ENCODE measurements around the gene AFMID.
"Not testable (repeated sequence)": the region's sequence is repeated elsewhere in the genome, so short reads cannot be mapped to it uniquely, and the experiment has no call there.

Gene AFMID

GRCh38 chr17:78223765-78224164, 36.6 kb downstream of the AFMID start:
- no peak for DNase-seq

GRCh38 chr17:78224231-78225087, 37.3 kb downstream of the AFMID start:
- DNase-seq, result no peak

GRCh38 chr17:78225088-78225865, 38.1 kb downstream of the AFMID start:
- DNase-seq, result no peak

GRCh38 chr17:78226055-78226758, 39.0 kb downstream of the AFMID start:
- no peak for DNase-seq

- DNase-seq, result no peak
These were observed 39.7 kb downstream of the AFMID start for GRCh38 chr17:78226759-78227454.

- DNase-seq, result no peak
These were observed 40.3 kb downstream of the AFMID start for GRCh38 chr17:78227455-78227916.

- DNase-seq, result no peak
These were observed 41.0 kb downstream of the AFMID start for GRCh38 chr17:78228176-78228575.

- DNase-seq, result no peak
These were observed 43.2 kb downstream of the AFMID start for GRCh38 chr17:78230252-78230962.

- DNase-seq, result no peak
These were observed 44.1 kb downstream of the AFMID start, which contains the start of gene TMEM235 for GRCh38 chr17:78230996-78231935. TSS of gene TMEM235 (plus strand) at chr17:78231631. CDS start at chr17:78232024, 393 bp downstream.

GRCh38 chr17:78231991-78232858, 45.1 kb downstream of the AFMID start:
- DNase-seq, result no peak

- DNase-seq, result no peak
These were observed 45.7 kb downstream of the AFMID start for GRCh38 chr17:78232859-78233173.

GRCh38 chr17:78233678-78234077, 46.5 kb downstream of the AFMID start:
- DNase-seq, result no peak

- DNase-seq, result no peak
These were observed 47.2 kb downstream of the AFMID start for GRCh38 chr17:78234261-78234865.

GRCh38 chr17:78235022-78235421, 47.9 kb downstream of the AFMID start:
- DNase-seq, result not testable (repeated sequence)

- DNase-seq, result no peak
These were observed 48.7 kb downstream of the AFMID start for GRCh38 chr17:78235885-78236284.

- no peak for DNase-seq
These were observed 49.4 kb downstream of the AFMID start for GRCh38 chr17:78236362-78237127.

GRCh38 chr17:78237401-78238012, 50.3 kb downstream of the AFMID start:
- DNase-seq, result no peak
